ENCODE measurements around the gene ANKRD30B.
"Not testable (repeated sequence)": the region's sequence is repeated elsewhere in the genome, so short reads cannot be mapped to it uniquely, and the experiment has no call there.

The ANKRD30B gene

GRCh38 chr18:14747513-14748474 is at the start of gene ANKRD30B:
Gene ANKRD30B (plus strand): TSS chr18:14748172. CDS start chr18:14748420, 248 bp downstream.
- DNase-seq (ENCODE audit: low read depth, low spot score), result no peak

- not testable (repeated sequence) for DNase-seq (ENCODE audit: low read depth, low spot score)
Observed at GRCh38 chr18:14701286-14702040, 46.5 kb upstream of the ANKRD30B start.

GRCh38 chr18:14709761-14710160 is 38.2 kb upstream of the ANKRD30B start:
- DNase-seq (ENCODE audit: low read depth, low spot score), result not testable (repeated sequence)

- DNase-seq (ENCODE audit: low read depth, low spot score), result not testable (repeated sequence)
Observed at GRCh38 chr18:14721569-14721968, 26.4 kb upstream of the ANKRD30B start.

- not testable (repeated sequence) for DNase-seq (ENCODE audit: low read depth, low spot score)
Observed at GRCh38 chr18:14739056-14739455, 8.9 kb upstream of the ANKRD30B start.

- no peak for DNase-seq (ENCODE audit: low read depth, low spot score)
Observed at GRCh38 chr18:14746897-14747296, 1.1 kb upstream of the ANKRD30B start.

GRCh38 chr18:14748496-14748895 is 524 bp downstream of the ANKRD30B start:
- no peak for DNase-seq (ENCODE audit: low read depth, low spot score)

- DNase-seq (ENCODE audit: low read depth, low spot score), result not testable (repeated sequence)
Observed at GRCh38 chr18:14763566-14763965, 15.6 kb downstream of the ANKRD30B start.

GRCh38 chr18:14767474-14767873 is 19.5 kb downstream of the ANKRD30B start:
- DNase-seq (ENCODE audit: low read depth, low spot score), result no peak

- DNase-seq (ENCODE audit: low read depth, low spot score), result no peak
Observed at GRCh38 chr18:14768241-14768640, 20.3 kb downstream of the ANKRD30B start.

- DNase-seq (ENCODE audit: low read depth, low spot score), result no peak
Observed at GRCh38 chr18:14769381-14769780, 21.4 kb downstream of the ANKRD30B start.

- DNase-seq (ENCODE audit: low read depth, low spot score), result no peak
Observed at GRCh38 chr18:14776801-14777200, 28.8 kb downstream of the ANKRD30B start.

- DNase-seq (ENCODE audit: low read depth, low spot score), result no peak
Observed at GRCh38 chr18:14781671-14782070, 33.7 kb downstream of the ANKRD30B start.

GRCh38 chr18:14784133-14784532 is 36.2 kb downstream of the ANKRD30B start:
- no peak for DNase-seq (ENCODE audit: low read depth, low spot score)

- DNase-seq (ENCODE audit: low read depth, low spot score), result not testable (repeated sequence)
Observed at GRCh38 chr18:14796876-14797275, 48.9 kb downstream of the ANKRD30B start.

GRCh38 chr18:14797969-14798764 is 50.2 kb downstream of the ANKRD30B start:
- DNase-seq (ENCODE audit: low read depth, low spot score), result not testable (repeated sequence)

- not testable (repeated sequence) for DNase-seq (ENCODE audit: low read depth, low spot score)
Observed at GRCh38 chr18:14811081-14811480, 63.1 kb downstream of the ANKRD30B start.

GRCh38 chr18:14826972-14827632 is 79.1 kb downstream of the ANKRD30B start:
- not testable (repeated sequence) for DNase-seq (ENCODE audit: low read depth, low spot score)

GRCh38 chr18:14841607-14842006 is 93.6 kb downstream of the ANKRD30B start:
- DNase-seq (ENCODE audit: low read depth, low spot score), result not testable (repeated sequence)

- not testable (repeated sequence) for DNase-seq (ENCODE audit: low read depth, low spot score)
Observed at GRCh38 chr18:14851533-14851932, 103.6 kb downstream of the ANKRD30B start.

GRCh38 chr18:14855634-14856033 is 107.7 kb downstream of the ANKRD30B start:
- DNase-seq (ENCODE audit: low read depth, low spot score), result not testable (repeated sequence)

Measured in astrocyte of the hippocampus (primary cell).